SK-N-SH (cell line): ENCODE results near the gene NR2F1. TPM values are rescaled to one million over a fixed set of nuclear protein-coding genes. Genes with fewer than 3 reads are reported as not detected.
A peak's percentile ranks its signal among the peaks of the same experiment; 100 is the strongest.

Experiments used
- CTCF ChIA-PET: fragments of 300-600, 350-600 bp; formaldehyde crosslinking; extraction: SDS; loops from one replicate; lab custom pipeline; 2021; lab: Yijun Ruan, JAX
- POLR2A ChIA-PET: fragments of 350-600 bp; sonication (Branson Sonifier 250); formaldehyde crosslinking; extraction: SDS; loops from one replicate; lab custom pipeline; 2020; ENCODE audit warnings: antibody characterized with exemption, inconsistent platforms; lab: Yijun Ruan, JAX
- DNase-seq: peaks from one replicate; pipeline ENCODE4 v3.0.0; 2012
- H2AFZ ChIP-seq: fragments of 200-600 bp; sonication (generic); 2 replicates; pipeline ENCODE4 v1.8.1; 2016; ENCODE audit warnings: antibody characterized with exemption, mild to moderate bottlenecking, low read depth
- H3F3A ChIP-seq: fragments of 200-600 bp; sonication (generic); replicated peaks from 2 replicates; pipeline ENCODE3; 2016; ENCODE audit warnings: antibody characterized with exemption, mild to moderate bottlenecking; ENCODE audit not compliant: insufficient read depth
- H3K27ac ChIP-seq, 2 experiments: fragments of 200-500 bp in 1 of 2; fragments of 200-600 bp in 1 of 2; sonication (Bioruptor generic) in 1 of 2; sonication (generic), shearing (Covaris generic) in 1 of 2; 2 replicates each; pipeline versions ENCODE4 v1.5.1 to v1.6.1; 2014 to 2016; ENCODE audit warnings: low read depth in 2 of 2, inconsistent platforms in 1 of 2, low read length in 1 of 2, mild to moderate bottlenecking in 1 of 2, mixed read lengths in 1 of 2
- H3K27me3 ChIP-seq: fragments of 200-600 bp; sonication (generic), shearing (Covaris generic); 2 replicates; pipeline ENCODE4 v1.6.1; 2016; ENCODE audit warnings: mixed run types; ENCODE audit not compliant: insufficient read depth
- H3K36me3 ChIP-seq, 2 experiments: fragments of 200-500 bp in 1 of 2; fragments of 200-600 bp in 1 of 2; sonication (Bioruptor generic) in 1 of 2; sonication (generic) in 1 of 2; replicated peaks in 1 of 2; 2 replicates each; pipeline versions ENCODE3 to v1.5.1; 2014 to 2016; ENCODE audit warnings: low read length in 1 of 2, mild to moderate bottlenecking in 1 of 2; ENCODE audit not compliant: insufficient read depth in 2 of 2, control insufficient read depth in 1 of 2
- H3K4me1 ChIP-seq, 2 experiments: fragments of 200-500 bp in 1 of 2; fragments of 200-600 bp in 1 of 2; sonication (Bioruptor generic) in 1 of 2; sonication (generic), shearing (Covaris generic) in 1 of 2; 2 replicates each; pipeline versions ENCODE4 v1.5.1 to v1.6.1; 2014 to 2016; ENCODE audit warnings: low read depth in 1 of 2, low read length in 1 of 2, mixed run types in 1 of 2; ENCODE audit not compliant: insufficient read depth in 2 of 2, control insufficient read depth in 1 of 2
- H3K4me2 ChIP-seq: fragments of 200-600 bp; sonication (generic), shearing (Covaris generic); 2 replicates; pipeline ENCODE4 v1.6.1; 2017; ENCODE audit warnings: mixed run types
- H3K4me3 ChIP-seq, 2 experiments: fragments of 200-500 bp in 1 of 2; fragments of 200-600 bp in 1 of 2; sonication (Bioruptor generic) in 1 of 2; sonication (generic), shearing (Covaris generic) in 1 of 2; 2 replicates each; pipeline versions ENCODE4 v1.5.1 to v1.8.1; 2014 to 2016; ENCODE audit warnings: low read depth in 2 of 2, inconsistent platforms in 1 of 2, low read length in 1 of 2, mild to moderate bottlenecking in 1 of 2, mixed read lengths in 1 of 2, moderate library complexity in 1 of 2
- H3K79me2 ChIP-seq: fragments of 200-600 bp; sonication (generic); 2 replicates; pipeline ENCODE4 v1.8.1; 2017; ENCODE audit warnings: mild to moderate bottlenecking; ENCODE audit not compliant: insufficient read depth
- H3K9ac ChIP-seq: fragments of 200-600 bp; sonication (generic); 2 replicates; pipeline ENCODE4 v1.6.1; 2017; ENCODE audit warnings: mixed run types
- H3K9me2 ChIP-seq: fragments of 200-600 bp; sonication (generic); 2 replicates; pipeline ENCODE4 v1.6.1; 2017; ENCODE audit warnings: mixed run types
- H3K9me3 ChIP-seq: fragments of 200-600 bp; sonication (generic); 2 replicates; pipeline ENCODE4 v1.6.1; 2017; ENCODE audit warnings: mixed run types, mild to moderate bottlenecking, moderate library complexity
- H4K20me1 ChIP-seq: fragments of 200-600 bp; sonication (generic); 2 replicates; pipeline ENCODE4 v1.6.1; 2017; ENCODE audit warnings: mild to moderate bottlenecking, mixed run types; ENCODE audit not compliant: insufficient read depth
- CHD2 ChIP-seq: fragments of 150-350 bp; IDR thresholded peaks from 2 replicates; pipeline ENCODE4 v1.6.1; 2018; ENCODE audit warnings: low read length; ENCODE audit not compliant: partially characterized antibody
- ELF1 ChIP-seq: IDR thresholded peaks from 2 replicates; pipeline ENCODE4 v1.4.0; 2012
- EZH2phosphoT487 ChIP-seq: fragments of 200-600 bp; sonication (generic); IDR thresholded peaks from 2 replicates; pipeline ENCODE4 v1.6.1; 2017; ENCODE audit warnings: low read depth, mixed run types, mild to moderate bottlenecking, antibody characterized with exemption, moderate library complexity, borderline replicate concordance
- IRF3 ChIP-seq: fragments of 150-350 bp; IDR thresholded peaks from 2 replicates; pipeline ENCODE4 v1.6.1; 2016; ENCODE audit warnings: mild to moderate bottlenecking, low read depth, low read length
- MXI1 ChIP-seq: IDR thresholded peaks from 2 replicates; pipeline ENCODE4 v1.6.1; 2012; ENCODE audit warnings: mild to moderate bottlenecking, low read depth, low read length, improper control_type of control experiment
- NRF1 ChIP-seq: IDR thresholded peaks from 2 replicates; pipeline ENCODE4 v1.6.1; 2012; ENCODE audit warnings: low read depth, mild to moderate bottlenecking, low read length
- REST ChIP-seq: IDR thresholded peaks from 2 replicates; pipeline ENCODE4 v1.6.1; 2012; ENCODE audit warnings: mild to moderate bottlenecking, low read depth, low read length, moderate library complexity
- USF2 ChIP-seq: fragments of 150-350 bp; IDR thresholded peaks from 2 replicates; pipeline ENCODE4 v1.6.1; 2017; ENCODE audit warnings: antibody characterized with exemption, low read length, low read depth, borderline replicate concordance
- WGBS: methylation state at CpG from one replicate; pipeline ENCODE4 v1.1.6; 2017; ENCODE audit warnings: low lambda C conversion rate; 5-methylcytosine and 5-hydroxymethylcytosine counted together
- polyA plus RNA-seq, 3 experiments: library from polyadenylated mRNA; depleted of rRNA; stranded (reverse); fragments of >200 nt; gene quantifications; 2 replicates each; pipeline ENCODE4 v1.2.3, GENCODE V29; 2012

The NR2F1 gene
- polyA plus RNA-seq, 1 of the 3 experiments (the other 2 are of a cell fraction), result 47.1 TPM

- CTCF ChIA-PET, result interaction anchor here (1.9 to 4.3 kb wide), 5 partner anchors 17 to 1266 kb away, joined by 5 to 32 read pairs (median 16); no protein-coding TSS in a partner anchor
- no peaks in the 10 kb centered on the region for H3K27me3 ChIP-seq
- H3K9me2 ChIP-seq, result no peaks in the 10 kb centered on the region
- peaks cover 24% of the 10 kb centered on the region for H3F3A ChIP-seq
- peak overlapping the region; percentile 80 for H3K9ac ChIP-seq
- H3K36me3 ChIP-seq, result peaks cover 0 to 3% of the 10 kb centered on the region in 2 experiments
- peaks cover 77% of the 10 kb centered on the region for H3K79me2 ChIP-seq
- under 1% methylated on average over 36 of the region's 110 CpGs for WGBS
- no peaks in the 10 kb centered on the region; the same call in 1 of the 2 replicates for H4K20me1 ChIP-seq
- peak; percentile 81 for DNase-seq
- TF ChIP-seq ELF1 (no peak), MXI1 (no peak; the same call in 1 of the 2 replicates), NRF1 (0 out of 2 replicates have a peak, but pooled peaks have one; percentile 31), USF2 (no peak), CHD2 (no peak), EZH2phosphoT487 (no peak), REST (0 out of 2 replicates have a peak, but pooled peaks have one; percentile 10), IRF3 (no peak)
- peak overlapping the region; percentile 86 for H2AFZ ChIP-seq
- peak overlapping the region; percentile 83 for H3K4me2 ChIP-seq
- POLR2A ChIA-PET, result interaction anchor here (0.6 to 1.8 kb wide), 6 partner anchors 18 to 1877 kb away, joined by 3 to 18 read pairs (median 4); no protein-coding TSS in a partner anchor
- no peaks in the 10 kb centered on the region for H3K9me3 ChIP-seq
- H3K4me1 ChIP-seq, result peaks cover 2 to 8% of the 10 kb centered on the region in 2 experiments; a peak in 3 of 4 replicates
- H3K27ac ChIP-seq, result peak overlapping the region; percentile 92
- peak overlapping the region; percentile 74 to 87 for H3K4me3 ChIP-seq
Observed at GRCh38 chr5:93583768-93584595, 960 bp downstream of the NR2F1 start.
